Activated CD8-positive, alpha-beta T cell treated with anti-CD3 and anti-CD28 coated beads, Interleukin-2, amount 10 ng/mL, durations not matched to agents 7 days and 5 days (primary cell): ENCODE results near the gene BBS9. TPM values are rescaled to one million over a fixed set of nuclear protein-coding genes. Genes with fewer than 3 reads are reported as not detected.

ENCODE experiments used
- ATAC-seq: fragments of 150-1000 bp; cut with Tn5 transposase; one replicate; pipeline ENCODE4 v1.10.0; 2021; ENCODE audit warnings: moderate library complexity
- CTCF ChIA-PET: fragments of 350-600 bp; sonication (Branson Sonifier 250); formaldehyde crosslinking; loops from one replicate; lab custom pipeline; 2021; ENCODE audit warnings: antibody characterized with exemption; lab: Charles Lee
- POLR2A ChIA-PET: fragments of 350-600 bp; sonication (Branson Sonifier 250); formaldehyde crosslinking; loops from one replicate; lab custom pipeline; 2021; ENCODE audit warnings: antibody characterized with exemption; lab: Charles Lee
- DNase-seq: peaks from one replicate; pipeline ENCODE4 v3.0.0-alpha.2; 2020
- H3K27ac Mint-ChIP-seq: one replicate; pipeline ENCODE4 v1.8.0; 2021; ENCODE audit warnings: mild to moderate bottlenecking, mixed read lengths
- H3K27me3 Mint-ChIP-seq: one replicate; pipeline ENCODE4 v1.8.0; 2021; ENCODE audit warnings: low read depth, mixed read lengths
- H3K36me3 Mint-ChIP-seq: one replicate; pipeline ENCODE4 v1.8.0; 2021; ENCODE audit warnings: low read depth, mixed read lengths
- H3K4me1 Mint-ChIP-seq: one replicate; pipeline ENCODE4 v1.8.0; 2021; ENCODE audit warnings: low read depth, mixed read lengths
- H3K4me3 Mint-ChIP-seq: one replicate; pipeline ENCODE4 v1.8.0; 2021; ENCODE audit warnings: mild to moderate bottlenecking, mixed read lengths
- H3K9me3 Mint-ChIP-seq: one replicate; pipeline ENCODE4 v1.8.0; 2022; ENCODE audit warnings: mixed read lengths; ENCODE audit not compliant: insufficient read depth
- total RNA-seq, 2 experiments: library from RNA; stranded (reverse); gene quantifications; one replicate each; pipeline ENCODE4 v1.2.3, GENCODE V29; 2021

The BBS9 gene
- total RNA-seq, 2 experiments from 2014 or later, result 7.9 to 11.8 TPM

DNA sequence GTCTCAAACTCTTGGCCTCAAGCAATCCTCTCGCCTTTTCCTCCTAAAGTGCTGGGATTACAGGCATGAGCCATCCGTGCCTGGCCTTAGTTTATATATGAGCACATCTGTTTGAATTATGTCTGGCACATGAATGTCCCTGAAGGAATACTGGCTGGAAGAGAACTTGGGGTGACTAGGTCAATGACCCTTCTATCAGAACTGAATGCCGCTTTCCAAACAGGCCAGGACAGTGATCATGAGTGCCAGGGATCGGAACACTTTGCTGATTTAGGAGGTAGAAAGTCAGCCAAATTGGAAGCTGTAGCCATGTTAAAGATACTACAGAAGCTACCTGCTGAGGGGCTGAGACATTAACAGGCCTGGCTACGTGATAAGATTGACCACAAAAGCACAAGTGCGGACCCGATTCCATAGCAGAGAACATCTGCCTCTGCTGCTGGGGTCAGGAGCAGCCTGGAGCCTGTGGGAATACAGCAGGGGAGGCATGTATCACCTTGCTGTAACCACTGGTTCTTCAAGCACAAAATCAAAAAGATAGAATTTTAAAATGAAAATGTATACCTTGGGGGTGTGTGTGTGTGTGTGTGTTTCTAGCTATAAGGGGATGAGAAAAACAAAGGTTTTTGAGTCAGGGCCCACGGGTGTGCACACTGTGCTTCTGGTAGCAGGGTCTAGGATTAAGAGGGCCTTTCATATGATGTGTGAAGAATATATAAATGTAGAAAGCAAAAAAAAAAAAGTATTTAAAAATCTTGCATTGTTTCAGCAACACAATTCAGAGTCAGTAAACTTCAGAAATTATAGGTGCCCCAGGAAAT, 293.7 kb downstream of the BBS9 start:
- no peaks in the 10 kb centered on the region for H3K9me3 Mint-ChIP-seq
- no peak overlapping the region for H3K4me3 Mint-ChIP-seq
- no peaks in the 10 kb centered on the region for H3K4me1 Mint-ChIP-seq
- H3K27me3 Mint-ChIP-seq, result no peaks in the 10 kb centered on the region
- CTCF ChIA-PET, result interaction anchor here (1.3 to 1.9 kb wide), 3 partner anchors 8 to 228 kb away, joined by 4 read pairs; no protein-coding TSS in a partner anchor
- no peaks in the 10 kb centered on the region for H3K36me3 Mint-ChIP-seq
- H3K27ac Mint-ChIP-seq, result no peak overlapping the region
- DNase-seq, result no peak
- POLR2A ChIA-PET, result no interaction called here
- no peak for ATAC-seq

DNA sequence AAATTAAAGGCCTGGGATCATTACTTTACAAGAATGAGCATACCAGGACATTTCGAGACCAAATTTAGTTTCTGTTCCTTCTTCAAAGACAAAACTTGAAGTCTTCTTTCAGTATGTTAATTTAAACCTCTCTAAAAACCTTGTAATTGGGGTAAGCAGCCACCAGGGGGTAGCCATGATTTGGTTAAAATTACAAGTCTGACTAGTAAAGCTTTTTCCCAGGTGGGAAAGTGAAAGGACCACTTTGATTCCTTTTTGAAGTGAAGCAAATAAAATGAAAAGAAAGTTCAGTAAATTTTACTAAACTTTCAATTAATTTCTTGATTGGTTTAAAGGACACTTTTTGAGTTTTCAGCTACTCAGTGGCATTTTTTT, 294.3 kb downstream of the BBS9 start:
- ATAC-seq, result no peak
- Mint-ChIP-seq H3K27ac (no peak overlapping the region), H3K27me3 (no peaks in the 10 kb centered on the region), H3K4me3 (no peak overlapping the region), H3K4me1 (no peaks in the 10 kb centered on the region), H3K36me3 (no peaks in the 10 kb centered on the region), H3K9me3 (no peaks in the 10 kb centered on the region)
- POLR2A ChIA-PET, result no interaction called here
- CTCF ChIA-PET, result interaction anchor here (0.7 to 1.9 kb wide), 3 partner anchors 9 to 341 kb away, joined by 3 to 4 read pairs (median 4); no protein-coding TSS in a partner anchor
- peak; percentile 23 for DNase-seq

DNA sequence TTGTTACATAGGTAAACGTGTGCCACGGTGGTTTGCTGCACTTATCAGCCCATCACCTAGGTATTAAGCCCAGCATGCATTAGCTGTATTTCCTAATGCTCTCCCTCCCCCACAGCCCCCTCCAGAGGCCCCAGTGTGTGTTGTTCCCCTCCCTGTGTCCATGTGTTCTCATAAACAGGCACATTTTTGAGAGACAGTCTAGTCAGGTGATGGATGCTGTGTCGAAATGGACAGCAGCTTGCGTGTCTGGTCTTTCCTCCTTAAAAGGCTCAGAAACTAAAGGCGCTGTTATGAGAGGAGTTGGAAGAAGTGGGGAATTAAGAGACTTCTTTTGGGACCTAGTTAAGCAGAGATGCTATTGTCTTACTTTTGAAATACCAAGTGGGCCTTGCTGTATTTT, 296.0 kb downstream of the BBS9 start:
- H3K27ac Mint-ChIP-seq, result no peak overlapping the region

DNA sequence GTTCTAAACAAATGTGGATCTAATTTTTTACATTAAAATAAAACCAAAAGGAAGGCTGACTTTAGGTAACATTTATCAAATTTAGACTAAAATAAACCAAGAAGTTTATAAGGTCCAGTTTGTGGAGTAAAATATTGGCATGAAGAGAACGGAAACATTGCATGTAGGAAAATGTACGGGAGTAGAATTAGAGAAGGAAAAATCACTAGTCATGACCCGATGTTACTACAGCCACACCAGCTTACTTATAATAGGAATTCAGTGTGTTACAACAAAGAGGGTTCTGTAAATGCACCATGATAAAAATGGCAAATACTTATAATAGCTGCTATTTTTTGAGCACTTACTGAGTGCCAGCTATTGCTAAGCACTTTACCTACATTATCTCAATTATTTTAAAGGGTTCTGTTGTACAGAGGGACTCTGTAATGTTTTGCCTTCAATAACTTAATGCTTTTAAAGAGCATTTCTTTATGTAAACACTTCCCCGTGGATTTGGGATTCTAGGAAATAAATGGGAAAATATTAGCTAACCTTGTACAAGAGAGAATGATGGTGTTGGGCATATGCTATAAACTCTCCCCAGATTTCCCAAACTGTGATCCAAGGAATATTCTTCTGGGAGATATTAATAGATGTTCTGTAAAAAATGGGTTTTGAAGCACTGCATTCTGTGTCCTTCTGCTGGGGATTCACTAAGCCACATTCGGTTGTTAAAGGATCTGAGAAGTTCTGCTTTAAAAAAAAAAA, 296.7 kb downstream of the BBS9 start:
- H3K27me3 Mint-ChIP-seq, result no peaks in the 10 kb centered on the region
- H3K27ac Mint-ChIP-seq, result no peak overlapping the region
- no peak overlapping the region for H3K4me3 Mint-ChIP-seq
- no peaks in the 10 kb centered on the region for H3K9me3 Mint-ChIP-seq
- DNase-seq (no peak), ATAC-seq (no peak)
- ChIA-PET POLR2A (no interaction called here), CTCF (interaction anchor here (1.3 kb wide), 1 partner anchor 11 kb away, joined by 4 read pairs; no protein-coding TSS in a partner anchor)
- no peaks in the 10 kb centered on the region for H3K4me1 Mint-ChIP-seq
- H3K36me3 Mint-ChIP-seq, result no peaks in the 10 kb centered on the region

More for the DNA sequence above, 296.0 kb downstream of the BBS9 start:
- no peaks in the 10 kb centered on the region for H3K9me3 Mint-ChIP-seq
- POLR2A ChIA-PET, result no interaction called here
- no peaks in the 10 kb centered on the region for H3K27me3 Mint-ChIP-seq
- H3K36me3 Mint-ChIP-seq, result no peaks in the 10 kb centered on the region
- no peaks in the 10 kb centered on the region for H3K4me1 Mint-ChIP-seq
- no peak overlapping the region for H3K4me3 Mint-ChIP-seq
- DNase-seq (no peak), ATAC-seq (no peak)
- CTCF ChIA-PET, result interaction anchor here (1.3 kb wide), 1 partner anchor 10 kb away, joined by 4 read pairs; no protein-coding TSS in a partner anchor

DNA sequence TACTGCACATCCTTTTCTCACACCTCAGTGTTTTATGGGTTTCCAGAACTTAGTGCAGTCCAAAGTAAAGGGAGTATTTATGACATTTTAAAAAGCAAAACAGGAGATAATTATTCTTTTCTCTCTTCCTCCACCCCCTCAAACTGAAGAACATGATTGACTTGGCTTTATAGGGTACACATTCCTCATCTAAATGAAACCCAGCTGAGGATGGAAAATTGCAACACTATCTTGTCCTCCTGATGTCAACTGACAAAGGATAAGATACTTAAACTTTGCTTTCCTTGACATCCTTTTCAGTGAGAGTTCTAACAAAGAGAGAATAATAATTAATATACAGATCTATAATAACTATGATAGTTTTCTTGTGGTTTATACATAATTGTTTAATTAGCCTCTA, 299.1 kb downstream of the BBS9 start:
- Mint-ChIP-seq H3K27ac (no peak overlapping the region), H3K36me3 (no peaks in the 10 kb centered on the region), H3K27me3 (no peaks in the 10 kb centered on the region), H3K4me3 (no peak overlapping the region), H3K9me3 (no peaks in the 10 kb centered on the region), H3K4me1 (no peaks in the 10 kb centered on the region)
- ATAC-seq (no peak), DNase-seq (no peak)
- ChIA-PET CTCF (no interaction called here), POLR2A (no interaction called here)

DNA sequence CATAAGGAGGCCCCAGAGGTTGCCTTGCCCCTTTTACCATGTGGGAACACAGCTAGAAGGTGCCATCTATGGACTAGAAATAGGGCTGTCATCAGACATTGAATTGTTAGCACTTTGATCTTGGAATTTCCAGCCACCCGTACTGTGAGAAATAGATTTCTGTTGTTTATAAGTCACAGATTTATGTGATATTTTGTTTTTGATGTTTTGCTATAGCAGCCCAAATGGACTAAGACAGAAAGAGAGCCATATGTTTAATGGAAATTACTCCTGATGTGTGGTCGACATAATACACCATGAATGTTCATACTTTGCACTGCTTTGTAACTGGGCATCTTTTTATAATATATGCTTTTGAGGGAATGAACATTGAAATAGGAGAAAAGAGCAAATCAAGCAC, 302.2 kb downstream of the BBS9 start:
- Mint-ChIP-seq H3K36me3 (no peaks in the 10 kb centered on the region), H3K27me3 (no peaks in the 10 kb centered on the region), H3K27ac (no peak overlapping the region), H3K4me1 (no peaks in the 10 kb centered on the region), H3K9me3 (no peaks in the 10 kb centered on the region), H3K4me3 (no peak overlapping the region)
- ChIA-PET POLR2A (no interaction called here), CTCF (no interaction called here)
- DNase-seq (no peak), ATAC-seq (no peak)

DNA sequence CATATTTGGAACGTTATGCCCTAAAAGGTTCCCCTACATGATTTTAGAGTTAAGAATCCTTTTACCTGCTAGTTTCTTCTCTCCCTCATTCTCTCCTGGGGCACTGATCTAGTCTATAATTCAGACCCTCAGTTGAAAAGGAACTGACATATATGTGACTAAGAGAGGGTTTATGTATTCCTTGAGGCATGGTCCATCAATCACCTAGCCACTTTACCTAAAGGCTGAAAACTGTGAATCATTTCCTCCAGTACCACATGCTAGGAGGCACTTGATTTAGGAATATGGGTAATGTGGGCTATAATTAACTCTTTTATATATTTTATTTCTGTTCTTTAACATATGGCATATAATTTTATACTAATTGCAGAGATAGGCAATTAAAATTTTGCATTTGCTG, 303.5 kb downstream of the BBS9 start:
- Mint-ChIP-seq H3K4me1 (no peaks in the 10 kb centered on the region), H3K36me3 (no peaks in the 10 kb centered on the region), H3K9me3 (no peaks in the 10 kb centered on the region), H3K4me3 (no peak overlapping the region), H3K27ac (no peak overlapping the region), H3K27me3 (no peaks in the 10 kb centered on the region)
- ATAC-seq (no peak), DNase-seq (no peak)
- ChIA-PET POLR2A (no interaction called here), CTCF (no interaction called here)

DNA sequence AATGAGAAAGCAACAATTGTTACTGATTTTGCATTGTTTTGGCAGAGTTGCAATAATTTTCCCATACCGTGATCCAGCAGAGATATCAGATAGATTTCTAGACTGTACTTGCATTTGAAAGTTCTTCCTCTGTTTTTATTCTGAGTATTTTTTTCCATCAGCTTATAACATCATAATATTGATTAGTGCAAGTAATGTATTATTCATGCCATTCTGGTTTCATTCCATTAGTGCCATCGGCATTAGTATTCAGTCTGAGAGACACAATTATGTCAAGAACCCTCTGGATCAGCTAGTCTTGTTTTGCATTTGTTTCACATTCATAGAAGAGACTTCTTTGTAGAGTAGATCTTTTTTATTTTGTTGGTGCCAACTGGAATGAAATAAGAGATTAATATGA, 304.0 kb downstream of the BBS9 start:
- DNase-seq, result no peak
- H3K4me1 Mint-ChIP-seq, result no peaks in the 10 kb centered on the region
- POLR2A ChIA-PET, result no interaction called here
- ATAC-seq, result no peak
- H3K36me3 Mint-ChIP-seq, result no peaks in the 10 kb centered on the region
- H3K27me3 Mint-ChIP-seq, result no peaks in the 10 kb centered on the region
- no peak overlapping the region for H3K4me3 Mint-ChIP-seq
- CTCF ChIA-PET, result no interaction called here
- H3K27ac Mint-ChIP-seq, result no peak overlapping the region
- no peaks in the 10 kb centered on the region for H3K9me3 Mint-ChIP-seq

DNA sequence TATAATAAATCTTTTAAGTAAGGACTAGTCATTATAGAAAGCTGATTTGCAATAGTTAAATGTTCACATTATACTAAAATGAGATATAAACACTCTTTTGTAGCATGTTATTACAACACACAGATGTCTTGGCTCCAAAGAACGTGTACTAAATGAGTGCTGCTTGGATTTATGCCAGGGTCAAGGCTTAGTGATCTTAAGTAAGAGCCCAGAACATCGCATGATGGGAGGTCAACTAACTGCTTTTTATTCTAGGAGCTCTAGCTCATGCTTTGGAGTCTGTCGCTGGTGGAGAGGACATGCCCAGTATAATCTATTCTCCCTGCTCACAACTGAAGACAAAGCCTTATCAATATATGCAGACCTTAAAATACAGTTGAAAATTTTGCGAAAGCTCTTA, 315.1 kb downstream of the BBS9 start:
- POLR2A ChIA-PET, result interaction anchor here (0.5 kb wide), 1 partner anchor 9 kb away, joined by 3 read pairs; no protein-coding TSS in a partner anchor
- Mint-ChIP-seq H3K9me3 (no peaks in the 10 kb centered on the region), H3K27me3 (no peaks in the 10 kb centered on the region), H3K4me3 (no peak overlapping the region), H3K36me3 (no peaks in the 10 kb centered on the region), H3K4me1 (peaks cover 14% of the 10 kb centered on the region), H3K27ac (no peak overlapping the region)
- CTCF ChIA-PET, result no interaction called here
- DNase-seq (no peak), ATAC-seq (no peak)

DNA sequence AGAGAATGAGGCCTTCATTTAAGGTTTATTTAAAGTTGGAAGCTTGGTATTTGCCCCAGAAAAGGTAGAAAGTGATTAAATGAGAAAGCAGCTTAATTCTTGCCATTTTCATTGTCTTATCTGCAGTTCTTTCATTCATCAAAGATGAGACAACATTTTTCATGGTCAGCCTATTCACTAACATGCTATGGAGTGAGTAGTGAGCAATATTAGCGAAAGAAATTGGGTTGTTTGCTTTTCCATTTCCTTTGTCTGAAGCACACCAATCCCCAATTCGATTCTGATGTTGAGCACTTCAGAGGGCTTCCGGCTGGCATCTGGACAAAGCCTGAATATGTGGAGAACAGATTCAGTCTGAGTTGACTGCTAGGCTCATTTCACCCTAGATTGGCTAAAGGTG, 317.2 kb downstream of the BBS9 start:
- Mint-ChIP-seq H3K27me3 (no peaks in the 10 kb centered on the region), H3K9me3 (no peaks in the 10 kb centered on the region), H3K4me3 (no peak overlapping the region), H3K36me3 (no peaks in the 10 kb centered on the region), H3K4me1 (peaks cover 22% of the 10 kb centered on the region), H3K27ac (no peak overlapping the region)
- ChIA-PET CTCF (no interaction called here), POLR2A (no interaction called here)
- DNase-seq (no peak), ATAC-seq (no peak)

DNA sequence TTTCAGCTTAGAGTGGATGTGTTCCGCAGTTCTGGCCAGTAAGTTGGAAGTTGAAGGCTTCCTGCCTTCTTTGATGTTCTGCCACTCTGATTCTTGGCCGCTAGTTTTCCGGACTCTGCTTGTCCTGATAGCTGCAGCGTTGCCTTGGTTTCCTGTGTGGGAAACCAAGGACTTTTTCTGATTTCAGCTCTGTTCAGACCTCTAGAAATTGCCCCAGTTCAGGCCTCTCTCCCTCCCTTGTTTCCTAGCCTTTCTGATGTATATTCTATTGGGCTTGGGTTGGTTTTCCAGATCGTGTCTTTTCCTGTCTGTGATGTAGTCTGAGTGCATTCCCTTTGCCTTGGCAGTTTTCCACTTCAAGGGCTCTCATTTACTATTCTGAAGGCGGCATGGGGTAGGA, 318.7 kb downstream of the BBS9 start:
- ChIA-PET CTCF (no interaction called here), POLR2A (no interaction called here)
- Mint-ChIP-seq H3K27ac (no peak overlapping the region), H3K36me3 (no peaks in the 10 kb centered on the region), H3K4me3 (no peak overlapping the region), H3K27me3 (no peaks in the 10 kb centered on the region), H3K4me1 (peaks cover 22% of the 10 kb centered on the region), H3K9me3 (no peaks in the 10 kb centered on the region)
- DNase-seq (no peak), ATAC-seq (no peak)

DNA sequence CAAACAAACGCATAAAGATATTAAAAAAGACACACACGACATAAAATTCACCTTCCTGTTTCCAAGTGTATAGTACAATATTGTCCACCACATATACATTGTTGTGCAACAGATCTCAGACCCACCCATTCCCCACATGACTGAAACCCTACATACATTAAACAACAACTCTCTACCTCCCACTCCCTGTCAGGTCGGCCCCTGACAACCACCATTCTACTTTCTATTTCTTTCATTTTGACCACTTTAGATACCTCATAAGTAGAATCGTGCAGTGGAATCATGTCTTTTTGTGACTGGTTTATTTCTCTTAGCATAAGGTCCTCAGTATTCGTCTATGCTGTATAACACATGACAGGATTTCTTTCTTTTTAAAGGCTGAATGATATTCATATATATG, 320.5 kb downstream of the BBS9 start:
- no peak for DNase-seq
- Mint-ChIP-seq H3K4me3 (no peak overlapping the region), H3K9me3 (no peaks in the 10 kb centered on the region), H3K27ac (no peak overlapping the region), H3K36me3 (no peaks in the 10 kb centered on the region), H3K4me1 (peaks cover 22% of the 10 kb centered on the region), H3K27me3 (no peaks in the 10 kb centered on the region)
- ChIA-PET CTCF (no interaction called here), POLR2A (no interaction called here)
- ATAC-seq, result no peak
